Mononuclear cell (primary cell): ENCODE measurements around the gene BCO1. TPM values are rescaled to one million over a fixed set of nuclear protein-coding genes. Genes with fewer than 3 reads are reported as not detected.

Experiments used
- H3K27me3 ChIP-seq: 2 replicates; pipeline ENCODE4 v1.6.0; 2011; ENCODE audit warnings: low read length, control low read depth; ENCODE audit not compliant: insufficient read depth
- H3K4me1 ChIP-seq: 2 replicates; pipeline ENCODE4 v1.5.1; 2011; ENCODE audit warnings: mild to moderate bottlenecking, low read length, control low read depth; ENCODE audit not compliant: insufficient read depth
- H3K4me3 ChIP-seq: 2 replicates; pipeline ENCODE4 v1.5.1; 2011; ENCODE audit warnings: mild to moderate bottlenecking, low read length, moderate library complexity
- H3K9me3 ChIP-seq: 2 replicates; pipeline ENCODE4 v1.5.1; 2011; ENCODE audit warnings: low read depth, mild to moderate bottlenecking, control low read depth, low read length
- total RNA-seq: library from RNA; depleted of rRNA; stranded (reverse); fragments of >200 nt; gene quantifications from one replicate; pipeline ENCODE4 v1.2.3, GENCODE V29; 2012

The BCO1 gene
- total RNA-seq, 1 donor, result not detected

- H3K27me3 ChIP-seq, result no peaks in the 10 kb centered on the region
- H3K4me3 ChIP-seq, result no peak overlapping the region
- H3K9me3 ChIP-seq, result no peaks in the 10 kb centered on the region
- no peaks in the 10 kb centered on the region for H3K4me1 ChIP-seq
Observed at GRCh38 chr16:81254922-81255526, 16.5 kb downstream of the BCO1 start.

- Histone ChIP-seq H3K4me1 (peaks cover 4% of the 10 kb centered on the region), H3K27me3 (no peaks in the 10 kb centered on the region), H3K4me3 (no peak overlapping the region), H3K9me3 (no peaks in the 10 kb centered on the region)
Observed at GRCh38 chr16:81259916-81260315, 21.4 kb downstream of the BCO1 start.

DNA sequence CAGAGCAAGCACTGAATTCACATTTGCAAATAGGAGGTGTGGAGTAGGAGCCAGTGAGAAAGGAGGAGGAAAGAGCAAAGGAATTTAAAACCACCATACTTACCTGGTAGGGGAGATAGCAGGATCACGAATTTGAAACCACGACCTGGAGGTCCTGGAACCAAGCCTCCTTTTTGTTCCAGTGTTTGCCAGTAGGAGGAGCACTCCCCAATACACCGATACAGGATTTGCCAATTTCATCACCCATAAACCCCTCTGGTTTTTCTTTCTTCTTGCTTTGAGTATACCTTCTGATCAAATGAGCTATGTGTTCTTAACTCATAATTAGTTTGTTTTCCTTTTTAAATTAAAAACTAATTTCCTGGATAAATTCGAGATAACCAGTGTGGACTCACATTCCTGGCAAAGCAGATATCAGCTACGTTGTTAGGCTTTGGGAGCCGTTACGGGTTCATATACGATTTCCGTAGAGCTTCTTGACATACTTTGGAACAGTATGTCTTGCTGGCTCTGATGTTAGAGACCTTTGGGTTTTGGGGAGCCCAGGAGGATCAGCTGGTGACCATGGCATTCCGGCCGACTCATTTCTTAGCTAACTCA is 22.7 kb downstream of the BCO1 start:
- H3K27me3 ChIP-seq, result no peaks in the 10 kb centered on the region
- H3K9me3 ChIP-seq, result no peaks in the 10 kb centered on the region
- peaks cover 4% of the 10 kb centered on the region for H3K4me1 ChIP-seq
- no peak overlapping the region for H3K4me3 ChIP-seq

- Histone ChIP-seq H3K27me3 (no peaks in the 10 kb centered on the region), H3K9me3 (no peaks in the 10 kb centered on the region), H3K4me3 (no peak overlapping the region), H3K4me1 (peaks cover 4% of the 10 kb centered on the region)
Observed at GRCh38 chr16:81263470-81264220, 25.2 kb downstream of the BCO1 start.

GRCh38 chr16:81264386-81264785 is 25.9 kb downstream of the BCO1 start:
- Histone ChIP-seq H3K27me3 (no peaks in the 10 kb centered on the region), H3K9me3 (no peaks in the 10 kb centered on the region), H3K4me3 (no peak overlapping the region), H3K4me1 (peaks cover 4% of the 10 kb centered on the region)

DNA sequence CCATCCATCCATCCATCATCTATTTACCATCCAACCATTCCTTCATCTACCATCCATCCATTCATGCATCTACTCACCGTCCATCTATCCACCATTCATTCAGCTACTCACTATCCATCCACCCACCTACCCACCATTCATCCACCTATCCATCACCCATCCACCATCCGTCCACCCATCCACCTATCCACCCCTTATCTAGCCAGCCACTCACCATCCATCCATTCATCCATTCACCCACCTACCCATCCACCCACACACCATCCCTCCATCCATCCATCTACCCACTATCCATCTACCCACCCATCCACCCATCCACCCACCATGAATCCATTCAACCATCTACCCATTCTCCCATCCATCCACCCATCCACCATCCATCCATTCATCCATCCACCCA is 26.6 kb downstream of the BCO1 start:
- Histone ChIP-seq H3K27me3 (no peaks in the 10 kb centered on the region), H3K9me3 (no peaks in the 10 kb centered on the region), H3K4me1 (peaks cover 4% of the 10 kb centered on the region), H3K4me3 (no peak overlapping the region)

DNA sequence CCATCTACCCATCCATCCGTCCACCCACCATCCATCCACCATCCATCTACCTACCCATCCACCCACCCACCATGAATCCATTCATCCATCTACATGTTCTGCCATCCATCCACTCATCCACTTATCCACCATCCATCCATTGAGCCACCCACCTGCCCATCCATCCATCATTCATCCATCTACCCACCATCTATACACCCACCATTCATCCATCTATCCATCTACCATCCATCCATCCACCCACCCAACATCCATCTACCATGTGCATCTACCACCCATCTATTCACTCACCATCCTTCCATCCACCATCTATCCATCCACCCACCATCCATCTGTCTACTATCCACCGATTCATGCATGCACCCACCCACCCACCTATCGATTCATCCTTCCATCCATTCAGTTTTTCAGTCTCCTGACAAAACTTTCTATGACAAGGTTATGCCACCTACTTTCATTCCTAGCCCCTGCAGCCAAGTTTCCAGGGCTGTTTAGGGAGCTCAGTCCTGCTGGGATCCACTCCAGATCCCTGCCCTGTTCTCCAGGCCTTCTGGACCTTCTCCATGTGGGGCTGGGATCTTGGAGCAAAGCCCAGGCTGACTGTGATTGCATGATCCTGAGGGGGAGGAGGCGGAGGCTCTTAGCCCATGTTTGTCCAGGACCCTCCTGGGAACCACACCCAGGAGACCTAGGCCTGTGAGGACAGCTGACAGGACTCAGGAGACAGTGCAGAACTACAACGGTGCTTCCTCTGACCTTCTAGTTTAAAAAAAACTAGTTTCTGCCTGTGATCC is 27.4 kb downstream of the BCO1 start:
- Histone ChIP-seq H3K27me3 (no peaks in the 10 kb centered on the region), H3K4me3 (no peak overlapping the region), H3K9me3 (no peaks in the 10 kb centered on the region), H3K4me1 (peaks cover 3% of the 10 kb centered on the region)

- H3K4me1 ChIP-seq, result no peaks in the 10 kb centered on the region
- H3K27me3 ChIP-seq, result no peaks in the 10 kb centered on the region
- no peak overlapping the region for H3K4me3 ChIP-seq
- H3K9me3 ChIP-seq, result no peaks in the 10 kb centered on the region
Observed at GRCh38 chr16:81266680-81267095, 28.2 kb downstream of the BCO1 start.

GRCh38 chr16:81268509-81268908 is 30.0 kb downstream of the BCO1 start:
- no peaks in the 10 kb centered on the region for H3K4me1 ChIP-seq
- H3K4me3 ChIP-seq, result no peak overlapping the region
- no peaks in the 10 kb centered on the region for H3K9me3 ChIP-seq
- no peaks in the 10 kb centered on the region for H3K27me3 ChIP-seq

- Histone ChIP-seq H3K4me3 (no peak overlapping the region), H3K4me1 (no peaks in the 10 kb centered on the region), H3K9me3 (no peaks in the 10 kb centered on the region), H3K27me3 (no peaks in the 10 kb centered on the region)
Observed at GRCh38 chr16:81273223-81273950, 34.9 kb downstream of the BCO1 start.

DNA sequence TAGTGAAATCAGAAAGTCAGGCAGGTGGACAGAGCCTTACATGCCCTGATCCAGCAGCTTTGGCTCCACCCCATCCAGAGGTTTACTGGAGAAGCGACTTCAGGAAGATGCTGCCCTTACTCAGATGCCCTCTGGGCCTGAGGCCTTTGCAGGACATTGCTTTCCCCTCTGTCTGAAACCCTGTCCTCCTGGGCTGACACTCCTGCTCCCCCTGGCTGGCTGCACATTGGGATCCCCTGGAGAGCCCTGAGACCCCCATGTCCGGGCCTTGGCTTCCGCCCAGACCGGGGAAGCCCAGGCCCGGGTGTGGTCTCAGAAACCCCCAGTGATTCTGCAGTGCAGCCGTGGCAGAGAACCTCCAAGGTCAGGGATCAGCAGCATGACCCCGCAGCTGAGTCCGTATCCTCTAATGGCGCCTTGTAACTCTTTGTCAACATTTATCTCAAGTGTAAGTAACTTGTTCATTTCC is 36.6 kb downstream of the BCO1 start:
- Histone ChIP-seq H3K4me1 (no peaks in the 10 kb centered on the region), H3K27me3 (no peaks in the 10 kb centered on the region), H3K9me3 (no peaks in the 10 kb centered on the region), H3K4me3 (no peak overlapping the region)

- H3K9me3 ChIP-seq, result no peaks in the 10 kb centered on the region
- no peaks in the 10 kb centered on the region for H3K27me3 ChIP-seq
- no peaks in the 10 kb centered on the region for H3K4me1 ChIP-seq
- H3K4me3 ChIP-seq, result no peak overlapping the region
Observed at GRCh38 chr16:81275795-81276194, 37.3 kb downstream of the BCO1 start.

DNA sequence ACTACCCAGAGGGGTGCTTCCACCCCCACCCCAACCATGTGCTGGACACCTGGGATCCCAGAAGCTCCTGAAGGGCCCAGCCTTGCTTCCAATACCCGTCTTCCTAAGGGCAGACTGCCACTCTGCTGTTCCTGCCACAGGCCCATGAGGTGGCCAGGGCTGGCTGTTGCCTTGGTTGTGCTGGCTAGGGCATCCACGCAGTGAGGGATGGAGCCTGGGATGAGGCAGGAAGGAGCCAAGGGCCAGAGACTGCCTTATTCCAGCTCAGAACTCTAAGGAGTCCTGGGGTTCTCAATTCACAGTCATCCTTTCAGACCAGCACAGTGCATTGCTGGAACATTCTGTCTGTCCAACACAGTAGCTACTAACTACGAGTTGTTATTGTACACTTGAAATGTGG is 37.8 kb downstream of the BCO1 start:
- Histone ChIP-seq H3K27me3 (no peaks in the 10 kb centered on the region), H3K4me3 (no peak overlapping the region), H3K4me1 (no peaks in the 10 kb centered on the region), H3K9me3 (no peaks in the 10 kb centered on the region)

DNA sequence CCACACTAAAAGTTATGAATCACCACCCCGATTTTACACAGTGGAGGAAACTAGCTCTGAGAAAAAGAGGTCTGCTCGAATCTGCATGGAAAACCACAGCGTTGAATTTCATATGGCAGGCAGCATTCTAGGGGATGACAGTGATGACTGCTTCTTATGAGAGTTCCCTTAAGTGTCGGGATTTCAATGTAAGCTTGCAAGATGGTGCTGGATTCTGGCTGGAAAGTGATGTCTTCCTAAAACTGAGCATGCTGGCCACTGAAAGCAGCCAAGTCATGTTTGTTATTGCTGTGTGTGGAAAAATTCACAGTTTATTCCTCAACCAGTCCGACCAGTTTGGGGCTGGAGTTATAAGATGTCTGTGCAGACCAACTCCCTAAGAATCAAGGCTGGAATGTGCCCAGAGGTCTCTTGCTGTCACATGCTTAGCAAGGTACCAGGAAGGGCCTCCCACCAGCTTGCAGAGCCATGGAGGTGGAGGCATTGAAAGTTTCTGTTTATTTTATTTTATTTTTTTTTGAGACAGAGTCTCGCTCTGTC is 39.1 kb downstream of the BCO1 start:
- Histone ChIP-seq H3K4me1 (no peaks in the 10 kb centered on the region), H3K27me3 (no peaks in the 10 kb centered on the region), H3K9me3 (no peaks in the 10 kb centered on the region), H3K4me3 (no peak overlapping the region)
